ENCODE results near the gene CHRNA4.

CHRNA4 gene

DNA sequence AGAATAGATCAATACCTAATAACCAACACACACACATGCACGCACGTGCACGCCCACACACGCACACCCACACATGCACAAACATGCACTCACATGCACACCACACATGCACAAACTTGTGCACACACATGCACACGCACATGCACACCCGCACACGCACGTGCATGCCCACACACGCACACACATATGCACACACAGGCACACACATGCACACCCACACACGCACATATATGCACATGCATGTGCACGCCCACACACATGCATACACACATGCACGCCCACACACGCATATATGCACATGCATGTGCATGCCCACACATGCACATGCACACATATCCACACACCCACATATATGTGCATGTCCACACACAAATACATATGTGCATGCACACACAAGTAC is 26.2 kb upstream of the CHRNA4 start:
- no peak overlapping the region for H3K27ac ChIP-seq
- TF ChIP-seq CTCF (conservative IDR thresholded peaks at IDR 0.05), result no peak
- no peak for TF ChIP-seq ZFX (IDR thresholded peaks at IDR 0.05)

- no peak for TF ChIP-seq CTCF (conservative IDR thresholded peaks at IDR 0.05)
- no peak for TF ChIP-seq ZFX (IDR thresholded peaks at IDR 0.05)
Measured at GRCh38 chr20:63386491-63386890, 25.3 kb upstream of the CHRNA4 start.

GRCh38 chr20:63385819-63386218 is 24.7 kb upstream of the CHRNA4 start:
- no peak overlapping the region for H3K27ac ChIP-seq
- TF ChIP-seq ZFX (IDR thresholded peaks at IDR 0.05) (no peak), CTCF (conservative IDR thresholded peaks at IDR 0.05) (no peak)

More at GRCh38 chr20:63386491-63386890, 25.3 kb upstream of the CHRNA4 start:
- H3K27ac ChIP-seq, result no peak overlapping the region

DNA sequence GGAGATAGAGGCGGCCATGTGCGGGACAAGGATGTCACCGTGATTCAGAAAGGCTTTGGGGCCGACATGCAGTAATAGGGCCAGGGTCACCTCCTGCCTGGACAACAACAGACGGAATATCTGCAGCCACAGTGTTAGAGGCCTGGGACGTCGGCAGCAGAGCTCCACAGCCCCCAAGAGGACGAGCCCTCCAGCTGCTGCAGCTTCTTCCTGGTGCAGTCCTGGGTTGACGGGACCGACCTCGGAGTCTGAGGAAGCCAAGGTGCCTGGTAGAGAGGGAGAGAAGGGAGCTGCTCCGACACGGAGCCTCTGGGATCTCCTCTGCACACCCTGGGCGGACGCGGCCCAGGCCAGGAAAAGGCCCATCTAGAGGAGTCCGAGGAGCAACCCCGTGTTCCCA is 23.2 kb upstream of the CHRNA4 start:
- H3K27ac ChIP-seq, result no peak overlapping the region

DNA sequence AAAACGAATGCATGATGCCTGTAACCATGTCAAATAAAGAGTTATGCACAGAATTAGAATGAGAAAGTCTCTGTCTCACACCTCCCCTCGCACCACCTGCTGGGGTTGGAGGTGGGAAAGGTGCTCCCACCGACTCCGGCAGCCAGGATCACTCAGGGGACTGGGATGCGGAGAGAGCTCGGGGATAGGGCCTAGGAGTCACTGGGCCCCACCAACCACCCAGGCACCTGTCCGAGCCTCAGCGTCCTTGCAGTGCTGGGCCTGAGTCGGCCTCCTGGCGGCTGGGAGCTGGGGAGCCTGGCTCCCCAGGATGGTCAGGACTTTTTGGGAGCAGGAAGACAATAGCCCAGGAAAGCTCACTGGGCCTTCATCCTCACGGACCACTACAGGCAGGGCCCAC is 22.4 kb upstream of the CHRNA4 start:
- no peak overlapping the region for H3K27ac ChIP-seq
- no peak for TF ChIP-seq CTCF (conservative IDR thresholded peaks at IDR 0.05)
- TF ChIP-seq ZFX (IDR thresholded peaks at IDR 0.05), result no peak

More for the DNA sequence above, 23.2 kb upstream of the CHRNA4 start:
- TF ChIP-seq CTCF (conservative IDR thresholded peaks at IDR 0.05), result no peak
- TF ChIP-seq ZFX (IDR thresholded peaks at IDR 0.05), result no peak

- TF ChIP-seq ZFX (IDR thresholded peaks at IDR 0.05) (no peak), CTCF (conservative IDR thresholded peaks at IDR 0.05) (no peak)
- H3K27ac ChIP-seq, result no peak overlapping the region
Measured at GRCh38 chr20:63382551-63383300, 21.6 kb upstream of the CHRNA4 start.

DNA sequence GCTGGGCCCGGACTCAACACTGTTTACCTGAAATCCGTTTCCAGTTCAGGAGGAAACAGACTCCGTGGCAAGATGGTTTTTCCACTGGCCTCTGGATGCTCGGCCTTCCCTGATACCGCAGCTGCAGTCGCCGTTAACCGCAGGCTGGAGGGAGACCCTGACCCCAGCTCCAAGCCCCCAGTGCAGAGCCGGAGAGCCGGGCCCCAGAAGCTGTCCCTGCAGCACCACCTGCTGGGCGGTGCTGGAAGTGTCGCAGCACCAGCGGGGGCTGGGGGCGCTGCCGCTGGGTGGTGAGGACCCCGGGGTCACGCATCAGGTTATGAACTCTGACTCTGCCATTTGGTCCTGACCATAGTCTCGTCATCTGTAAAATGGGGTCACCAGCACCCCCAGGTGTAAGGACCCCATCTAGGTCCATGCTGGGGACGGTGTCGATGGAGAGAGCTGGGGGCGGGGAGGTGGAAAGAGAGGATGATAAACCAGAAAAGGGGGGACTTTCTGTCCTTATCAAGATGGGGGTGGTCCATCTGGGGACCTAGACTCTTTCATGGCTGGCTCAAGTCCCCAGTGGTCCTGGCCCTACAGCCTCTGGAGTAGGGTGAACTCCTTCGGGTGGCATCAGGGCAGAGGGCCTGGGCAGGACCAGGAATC is 20.8 kb upstream of the CHRNA4 start:
- TF ChIP-seq ZFX (IDR thresholded peaks at IDR 0.05) (no peak), CTCF (conservative IDR thresholded peaks at IDR 0.05) (peak; percentile 98)

More for the DNA sequence above, 20.8 kb upstream of the CHRNA4 start:
- no peak overlapping the region for H3K27ac ChIP-seq

Data from C4-2B (cell line).